Thymus (tissue), 11 donors: ENCODE measurements around the gene SIRT3. TPM values are rescaled to one million over a fixed set of nuclear protein-coding genes. Genes with fewer than 3 reads are reported as not detected.
A peak's percentile ranks its signal among the peaks of the same experiment; 100 is the strongest.
"Not testable (repeated sequence)": the region's sequence is repeated elsewhere in the genome, so short reads cannot be mapped to it uniquely, and the experiment has no call there.

Experiments
- DNase-seq, 9 donors: peaks; one replicate each; pipeline ENCODE4 v3.0.0-alpha.2; 2013; ENCODE audit warnings: low spot score in 9 of 9, low read depth in 6 of 9, missing footprints in 1 of 9
- H3K27ac ChIP-seq, 2 donors: one replicate each; pipeline ENCODE4 v1.5.1; 2013; ENCODE audit warnings: control low read depth in 1 of 2, low read depth in 1 of 2, low read length in 1 of 2, mild to moderate bottlenecking in 1 of 2, moderate library complexity in 1 of 2
- H3K27me3 ChIP-seq, 2 donors: one replicate each; pipeline ENCODE4 v1.5.1; 2013; ENCODE audit warnings: low read length in 1 of 2; ENCODE audit not compliant: control insufficient read depth in 2 of 2, insufficient read depth in 1 of 2
- H3K36me3 ChIP-seq, 2 donors: one replicate each; pipeline ENCODE4 v1.5.1; 2013; ENCODE audit warnings: low read length in 1 of 2, mild to moderate bottlenecking in 1 of 2, moderate library complexity in 1 of 2; ENCODE audit not compliant: control insufficient read depth in 2 of 2, insufficient read depth in 2 of 2
- H3K4me1 ChIP-seq, 2 donors: one replicate each; pipeline ENCODE4 v1.5.1; 2013; ENCODE audit warnings: low read length in 2 of 2; ENCODE audit not compliant: control insufficient read depth in 2 of 2, insufficient read depth in 2 of 2
- H3K4me3 ChIP-seq, 2 donors: one replicate each; pipeline ENCODE4 v1.5.1; 2013; ENCODE audit warnings: low read length in 2 of 2, control low read depth in 1 of 2, mild to moderate bottlenecking in 1 of 2
- H3K9me3 ChIP-seq, 2 donors: one replicate each; pipeline ENCODE4 v1.5.1; 2013; ENCODE audit warnings: low read length in 1 of 2, mild to moderate bottlenecking in 1 of 2; ENCODE audit not compliant: control insufficient read depth in 2 of 2, insufficient read depth in 1 of 2
- WGBS: extraction: QIAGEN DNeasy Blood & Tissue Kit; methylation state at CpG from one replicate; pipeline ENCODE4 v1.1.7; 2013; 5-methylcytosine and 5-hydroxymethylcytosine counted together
- polyA plus RNA-seq: library from polyadenylated mRNA; stranded (reverse); fragments of 200-250 nt; gene quantifications from one replicate; pipeline ENCODE4 v1.2.3, GENCODE V29; 2013
- total RNA-seq: library from RNA; stranded (reverse); fragments of 120-200 nt; gene quantifications from one replicate; pipeline ENCODE4 v1.2.4, GENCODE V29; 2013
- donor health status: healthy.

The SIRT3 gene
- total and polyA plus RNA-seq, 2 donors: 6.5 to 38.3 TPM

GRCh38 chr11:197741-198235 lies 38.4 kb downstream of the SIRT3 start:
- Histone ChIP-seq H3K4me1 (peaks cover 7 to 14% of the 10 kb centered on the region in 2 donors), H3K9me3 (peaks cover 0 to 1% of the 10 kb centered on the region in 2 donors), H3K36me3 (peaks cover 0 to 5% of the 10 kb centered on the region in 2 donors), H3K27me3 (peaks cover 0 to 3% of the 10 kb centered on the region in 2 donors), H3K27ac (no peak overlapping the region), H3K4me3 (no peak overlapping the region)
- 96% methylated on average over 9 of the region's 9 CpGs for WGBS
- DNase-seq: no peak

- 97% methylated on average over 23 of the region's 23 CpGs for WGBS
- H3K27me3 ChIP-seq: peaks cover 0 to 3% of the 10 kb centered on the region in 2 donors
- no peak for DNase-seq
- H3K27ac ChIP-seq: no peak overlapping the region
- H3K4me1 ChIP-seq: peaks cover 3 to 13% of the 10 kb centered on the region in 2 donors
- peaks cover 0 to 5% of the 10 kb centered on the region in 2 donors for H3K36me3 ChIP-seq
- no peak overlapping the region for H3K4me3 ChIP-seq
- peaks cover 0 to 1% of the 10 kb centered on the region in 2 donors for H3K9me3 ChIP-seq
Measured at GRCh38 chr11:196786-197731, 39.1 kb downstream of the SIRT3 start.

GRCh38 chr11:193481-193880 lies 42.7 kb downstream of the SIRT3 start:
- not testable (repeated sequence) for H3K27ac ChIP-seq, H3K36me3 ChIP-seq, H3K27me3 ChIP-seq, H3K4me3 ChIP-seq, H3K9me3 ChIP-seq, DNase-seq
- H3K4me1 ChIP-seq: peaks cover 0 to 13% of the 10 kb centered on the region in 2 donors
- 90% methylated on average over 5 of the region's 5 CpGs for WGBS

GRCh38 chr11:192674-193128 lies 43.4 kb downstream of the SIRT3 start, which contains the start of gene SCGB1C1:
TSS of gene SCGB1C1 (plus strand) at chr11:193078. CDS start at chr11:193100, 22 bp downstream.
- H3K9me3 ChIP-seq, H3K27ac ChIP-seq, H3K4me3 ChIP-seq, H3K27me3 ChIP-seq, H3K36me3 ChIP-seq, DNase-seq: not testable (repeated sequence)
- WGBS: 89% methylated on average over 8 of the region's 11 CpGs
- H3K4me1 ChIP-seq: peaks cover 0 to 13% of the 10 kb centered on the region in 2 donors

- not testable (repeated sequence) for H3K36me3 ChIP-seq, H3K27me3 ChIP-seq, H3K9me3 ChIP-seq, H3K4me3 ChIP-seq
- Histone ChIP-seq H3K4me1 (peaks cover 0 to 13% of the 10 kb centered on the region in 2 donors), H3K27ac (peak overlapping the region in 1 of 2 donors; percentile 43)
- DNase-seq: peak in 1 of 9 donors; percentile 37
- 26% methylated on average over 7 of the region's 8 CpGs for WGBS
Measured at GRCh38 chr11:191490-192478, 44.4 kb downstream of the SIRT3 start.

GRCh38 chr11:190546-190945 lies 45.6 kb downstream of the SIRT3 start:
- 85% methylated on average over 5 of the region's 5 CpGs for WGBS
- DNase-seq, H3K9me3 ChIP-seq, H3K27me3 ChIP-seq, H3K27ac ChIP-seq, H3K36me3 ChIP-seq, H3K4me3 ChIP-seq: not testable (repeated sequence)
- peaks cover 0 to 13% of the 10 kb centered on the region in 2 donors for H3K4me1 ChIP-seq

GRCh38 chr11:189843-190311 lies 46.3 kb downstream of the SIRT3 start:
- not testable (repeated sequence) for H3K9me3 ChIP-seq, DNase-seq, H3K4me3 ChIP-seq, H3K27me3 ChIP-seq, H3K27ac ChIP-seq, H3K36me3 ChIP-seq
- 72% methylated on average over 10 of the region's 25 CpGs for whole genome bisulfite sequencing
- H3K4me1 ChIP-seq: peaks cover 0 to 13% of the 10 kb centered on the region in 2 donors

- H3K9me3 ChIP-seq, H3K36me3 ChIP-seq, H3K4me3 ChIP-seq, H3K27me3 ChIP-seq, DNase-seq, H3K27ac ChIP-seq: not testable (repeated sequence)
- WGBS: 88% methylated on average over 39 of the region's 55 CpGs
- H3K4me1 ChIP-seq: peaks cover 0 to 13% of the 10 kb centered on the region in 2 donors
Measured at GRCh38 chr11:189200-189783, 46.9 kb downstream of the SIRT3 start.
